ENCODE results near the gene PTK7.

DNA sequence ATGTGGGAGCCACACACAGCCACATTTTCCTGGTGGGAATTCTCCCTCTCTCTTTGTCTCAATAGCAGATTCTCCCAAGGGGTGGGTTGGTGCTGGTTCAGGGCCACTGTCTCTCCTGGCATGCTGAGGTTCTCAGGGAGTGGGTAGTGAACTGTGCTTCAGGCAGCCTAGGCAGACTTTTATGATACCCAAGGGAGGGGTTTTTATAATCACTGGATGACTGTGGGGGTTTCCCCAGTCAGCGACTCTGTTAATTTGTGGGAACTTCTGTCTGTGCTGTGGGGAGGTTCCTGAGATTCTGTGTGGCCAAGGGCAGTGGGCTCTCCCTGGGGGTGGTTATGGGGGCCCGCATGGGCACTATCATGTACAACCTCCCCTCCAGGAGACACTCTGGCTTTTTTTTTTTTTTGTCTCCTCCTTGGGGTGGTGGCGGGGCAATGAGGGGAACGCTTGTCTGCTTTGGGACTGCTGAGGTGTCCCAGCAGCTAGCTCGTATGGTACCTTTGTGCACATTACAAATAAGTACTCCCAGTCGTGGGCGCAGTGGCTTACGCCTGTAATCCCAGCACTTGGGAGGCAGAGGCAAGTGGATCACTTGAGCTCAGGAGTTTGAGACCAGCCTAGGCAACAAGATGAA is 10.0 kb downstream of the PTK7 start:
- TF ChIP-seq GATA2 (IDR thresholded peaks at IDR 0.05; ENCODE audit: low read depth, low read length), result no peak
- no peak for TF ChIP-seq GATA3 (IDR thresholded peaks at IDR 0.05; ENCODE audit: low read depth, low read length)
